DMS 273 (cell line): ENCODE data around the gene C9orf78.
A peak's percentile ranks its signal among the peaks of the same experiment; 100 is the strongest.

Experiments
- DNase-seq: peaks from one replicate; lab custom pipeline; 2025; ENCODE audit not compliant: unreplicated experiment; lab: John Stamatoyannopoulos, UW

C9orf78 gene

GRCh38 chr9:129845373-129845772 is 10.3 kb upstream of the C9orf78 start:
- no peak for DNase-seq

GRCh38 chr9:129841071-129841470 is 6.0 kb upstream of the C9orf78 start:
- DNase-seq = no peak

GRCh38 chr9:129840034-129840433 is 5.0 kb upstream of the C9orf78 start:
- DNase-seq = no peak

GRCh38 chr9:129839324-129840023 is 4.4 kb upstream of the C9orf78 start:
- no peak for DNase-seq

GRCh38 chr9:129838707-129839259 is 3.7 kb upstream of the C9orf78 start:
- no peak for DNase-seq

- no peak for DNase-seq
Measured at GRCh38 chr9:129836311-129837007, 1.4 kb upstream of the C9orf78 start.

GRCh38 chr9:129835860-129836223 is 767 bp upstream of the C9orf78 start:
- peak; percentile 50 for DNase-seq

GRCh38 chr9:129834489-129835127 is 467 bp downstream of the C9orf78 start:
- peak; percentile 55 for DNase-seq

- no peak for DNase-seq
Measured at GRCh38 chr9:129832982-129833381, 2.1 kb downstream of the C9orf78 start.

- DNase-seq = no peak
Measured at GRCh38 chr9:129828969-129829368, 6.1 kb downstream of the C9orf78 start.

- no peak for DNase-seq
Measured at GRCh38 chr9:129828051-129828450, 7.0 kb downstream of the C9orf78 start.

GRCh38 chr9:129826759-129827158 is 8.3 kb downstream of the C9orf78 start:
- DNase-seq = no peak

GRCh38 chr9:129826344-129826743 is 8.7 kb downstream of the C9orf78 start:
- peak; percentile 50 for DNase-seq

- peak; percentile 97 for DNase-seq
Measured at GRCh38 chr9:129823935-129824601, 11.0 kb downstream of the C9orf78 start, which contains the start of gene TOR1A. Gene TOR1A, minus strand, starts transcription at chr9:129824136. Its CDS starts 51 bp downstream, at chr9:129824085.

GRCh38 chr9:129823542-129823934 is 11.5 kb downstream of the C9orf78 start:
- DNase-seq = no peak

- DNase-seq = peak; percentile 44
Measured at GRCh38 chr9:129822898-129823541, 12.1 kb downstream of the C9orf78 start.

GRCh38 chr9:129816501-129817435 is 18.3 kb downstream of the C9orf78 start:
- DNase-seq = no peak

GRCh38 chr9:129815278-129815677 is 19.8 kb downstream of the C9orf78 start:
- DNase-seq = no peak

- DNase-seq = no peak
Measured at GRCh38 chr9:129814432-129815223, 20.4 kb downstream of the C9orf78 start.
